Astrocyte (in vitro differentiated cells and primary cell): ENCODE results near the gene S1PR5.

Experiments
- EZH2 ChIP-seq: IDR thresholded peaks from 2 replicates; pipeline ENCODE4 v1.6.1; 2012; ENCODE audit warnings: mild to moderate bottlenecking, low read length, inconsistent platforms; ENCODE audit not compliant: insufficient read depth
- TF ChIP-seq, protein P1 (sequence below): IDR thresholded peaks from 2 replicates; pipeline ENCODE4 v1.5.1; 2011; ENCODE audit warnings: low read depth, mild to moderate bottlenecking, inconsistent platforms, low read length, moderate library complexity; ENCODE audit not compliant: insufficient read depth

DNA sequence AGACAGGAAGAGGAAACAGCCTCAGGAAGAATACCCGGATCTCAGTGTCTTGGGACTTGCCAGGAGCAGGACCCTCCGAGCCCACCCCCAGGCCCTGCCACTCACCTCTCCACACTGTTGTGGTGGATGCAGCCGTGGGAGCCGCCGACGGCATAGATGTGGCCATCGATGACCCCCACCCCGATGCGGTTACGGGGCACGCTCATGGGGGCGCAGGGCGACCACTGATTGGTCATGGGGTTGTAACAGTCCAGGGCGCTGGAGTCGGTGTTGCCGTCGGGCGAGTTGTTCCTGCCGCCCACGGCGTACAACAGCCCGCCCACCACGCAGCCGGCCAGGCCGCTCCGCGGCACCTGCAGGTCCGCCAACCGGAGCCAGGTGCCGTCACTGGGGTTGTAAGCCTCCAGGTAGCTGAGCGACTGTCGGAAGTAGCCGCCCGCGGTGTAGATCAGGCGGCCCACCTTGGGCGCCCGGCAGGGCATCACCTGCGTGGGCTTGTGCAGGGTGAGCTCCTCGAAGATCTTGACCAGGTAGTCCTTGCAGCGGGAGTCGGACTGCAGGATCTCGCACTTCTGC lies 25.7 kb downstream of the S1PR5 start:
- no peak for TF ChIP-seq EZH2
- TF ChIP-seq, protein P1, sequence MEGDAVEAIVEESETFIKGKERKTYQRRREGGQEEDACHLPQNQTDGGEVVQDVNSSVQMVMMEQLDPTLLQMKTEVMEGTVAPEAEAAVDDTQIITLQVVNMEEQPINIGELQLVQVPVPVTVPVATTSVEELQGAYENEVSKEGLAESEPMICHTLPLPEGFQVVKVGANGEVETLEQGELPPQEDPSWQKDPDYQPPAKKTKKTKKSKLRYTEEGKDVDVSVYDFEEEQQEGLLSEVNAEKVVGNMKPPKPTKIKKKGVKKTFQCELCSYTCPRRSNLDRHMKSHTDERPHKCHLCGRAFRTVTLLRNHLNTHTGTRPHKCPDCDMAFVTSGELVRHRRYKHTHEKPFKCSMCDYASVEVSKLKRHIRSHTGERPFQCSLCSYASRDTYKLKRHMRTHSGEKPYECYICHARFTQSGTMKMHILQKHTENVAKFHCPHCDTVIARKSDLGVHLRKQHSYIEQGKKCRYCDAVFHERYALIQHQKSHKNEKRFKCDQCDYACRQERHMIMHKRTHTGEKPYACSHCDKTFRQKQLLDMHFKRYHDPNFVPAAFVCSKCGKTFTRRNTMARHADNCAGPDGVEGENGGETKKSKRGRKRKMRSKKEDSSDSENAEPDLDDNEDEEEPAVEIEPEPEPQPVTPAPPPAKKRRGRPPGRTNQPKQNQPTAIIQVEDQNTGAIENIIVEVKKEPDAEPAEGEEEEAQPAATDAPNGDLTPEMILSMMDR, result no peak
